ENCODE measurements around the gene TMEM219. TPM values are rescaled to one million over a fixed set of nuclear protein-coding genes. Genes with fewer than 3 reads are reported as not detected.

Gene TMEM219
- total and polyA plus RNA-seq, 9 of the 15 experiments (the other 6 are each of a cell fraction or from before 2014, with no cell fraction given): 35.3 to 62.8 (median 55.5) TPM

DNA sequence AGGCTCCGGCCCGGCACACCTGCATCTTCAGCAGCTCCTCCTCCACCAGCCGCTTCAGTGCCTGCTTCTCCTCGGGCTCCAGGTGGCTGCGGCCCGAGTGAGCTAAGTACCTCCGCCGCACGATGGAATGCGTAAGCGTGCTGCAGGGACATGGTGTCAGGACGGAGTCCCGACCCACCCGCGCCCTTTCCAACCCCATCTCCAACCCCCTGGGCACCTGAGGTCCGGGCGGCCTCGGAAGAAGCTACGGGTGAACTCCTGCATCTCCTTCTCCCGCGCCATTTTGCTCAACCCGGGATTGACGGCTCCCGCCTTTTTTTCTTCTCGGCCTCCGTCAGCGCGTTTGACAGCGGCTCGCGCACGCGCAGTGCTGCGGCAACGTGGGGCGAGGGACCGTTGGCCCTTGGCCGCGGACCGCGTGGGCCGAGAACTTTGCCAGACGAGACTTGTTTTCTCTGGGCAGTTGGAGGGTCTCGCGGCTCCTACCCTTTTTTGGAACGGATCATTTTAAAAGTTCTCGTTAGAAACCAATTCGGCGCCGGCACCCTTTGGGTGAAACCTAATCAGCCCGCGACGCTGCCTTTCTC, 33.5 kb downstream of the TMEM219 start, which contains the start of gene HIRIP3 (continued):
- TF ChIP-seq EP300 (IDR thresholded peaks at IDR 0.05; ENCODE audit: low read length) (no peak), CEBPG (CRISPR knock-in tag; IDR thresholded peaks at IDR 0.05) (no peak), CEBPG (tag; conservative IDR thresholded peaks at IDR 0.05 in 1 of 2, IDR thresholded peaks at IDR 0.05 in 1 of 2) (0 out of 4 replicates have a peak, but pooled peaks of 1 of the 2 experiments have one; percentile 20), KLF16 (IDR thresholded peaks at IDR 0.05) (no peak), PHF20 (IDR thresholded peaks at IDR 0.05; ENCODE audit: partially characterized antibody) (peak; percentile 36), RBM17 (IDR thresholded peaks at IDR 0.05; ENCODE audit: borderline replicate concordance, low read depth, low read length) (no peak), ZSCAN29 (IDR thresholded peaks at IDR 0.05) (no peak), FOXK1 (CRISPR knock-in tag; IDR thresholded peaks at IDR 0.05; ENCODE audit: borderline replicate concordance) (peak; percentile 17; the same call in 1 of the 2 replicates), HSF4 (CRISPR knock-in tag; IDR thresholded peaks at IDR 0.05; ENCODE audit: borderline replicate concordance) (no peak), PRMT5 (CRISPR knock-in tag; IDR thresholded peaks at IDR 0.05) (no peak), BCL6 (CRISPR knock-in tag; IDR thresholded peaks at IDR 0.05) (no peak), ZNF197 (CRISPR knock-in tag; IDR thresholded peaks at IDR 0.05; ENCODE audit: low read depth) (0 out of 2 replicates have a peak, but pooled peaks have one; percentile 31), SRSF7 (optimal IDR thresholded peaks at IDR 0.05; ENCODE audit: low read depth, low read length) (no peak), KAT8 (IDR thresholded peaks at IDR 0.05; ENCODE audit: low read depth) (0 out of 2 replicates have a peak, but pooled peaks have one; percentile 33), KDM4B (IDR thresholded peaks at IDR 0.05; ENCODE audit: borderline replicate concordance in 2 of 2, low read depth in 1 of 2) (0 out of 4 replicates have a peak, but pooled peaks of 1 of the 2 experiments have one; percentile 70), SLC30A9 (CRISPR knock-in tag; IDR thresholded peaks at IDR 0.05) (no peak), FIP1L1 (IDR thresholded peaks at IDR 0.05; ENCODE audit: low read depth, low read length, poor library complexity, severe bottlenecking) (peak; percentile 59), ZNF561 (CRISPR knock-in tag; conservative IDR thresholded peaks at IDR 0.05) (no peak), ZNF75A (CRISPR knock-in tag; IDR thresholded peaks at IDR 0.05) (0 out of 2 replicates have a peak, but pooled peaks have one; percentile 37)
- TF ChIP-seq, protein P1, sequence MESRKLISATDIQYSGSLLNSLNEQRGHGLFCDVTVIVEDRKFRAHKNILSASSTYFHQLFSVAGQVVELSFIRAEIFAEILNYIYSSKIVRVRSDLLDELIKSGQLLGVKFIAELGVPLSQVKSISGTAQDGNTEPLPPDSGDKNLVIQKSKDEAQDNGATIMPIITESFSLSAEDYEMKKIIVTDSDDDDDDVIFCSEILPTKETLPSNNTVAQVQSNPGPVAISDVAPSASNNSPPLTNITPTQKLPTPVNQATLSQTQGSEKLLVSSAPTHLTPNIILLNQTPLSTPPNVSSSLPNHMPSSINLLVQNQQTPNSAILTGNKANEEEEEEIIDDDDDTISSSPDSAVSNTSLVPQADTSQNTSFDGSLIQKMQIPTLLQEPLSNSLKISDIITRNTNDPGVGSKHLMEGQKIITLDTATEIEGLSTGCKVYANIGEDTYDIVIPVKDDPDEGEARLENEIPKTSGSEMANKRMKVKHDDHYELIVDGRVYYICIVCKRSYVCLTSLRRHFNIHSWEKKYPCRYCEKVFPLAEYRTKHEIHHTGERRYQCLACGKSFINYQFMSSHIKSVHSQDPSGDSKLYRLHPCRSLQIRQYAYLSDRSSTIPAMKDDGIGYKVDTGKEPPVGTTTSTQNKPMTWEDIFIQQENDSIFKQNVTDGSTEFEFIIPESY (CRISPR knock-in tag; IDR thresholded peaks at IDR 0.05): peak; percentile 56
- TF ChIP-seq, protein P2, sequence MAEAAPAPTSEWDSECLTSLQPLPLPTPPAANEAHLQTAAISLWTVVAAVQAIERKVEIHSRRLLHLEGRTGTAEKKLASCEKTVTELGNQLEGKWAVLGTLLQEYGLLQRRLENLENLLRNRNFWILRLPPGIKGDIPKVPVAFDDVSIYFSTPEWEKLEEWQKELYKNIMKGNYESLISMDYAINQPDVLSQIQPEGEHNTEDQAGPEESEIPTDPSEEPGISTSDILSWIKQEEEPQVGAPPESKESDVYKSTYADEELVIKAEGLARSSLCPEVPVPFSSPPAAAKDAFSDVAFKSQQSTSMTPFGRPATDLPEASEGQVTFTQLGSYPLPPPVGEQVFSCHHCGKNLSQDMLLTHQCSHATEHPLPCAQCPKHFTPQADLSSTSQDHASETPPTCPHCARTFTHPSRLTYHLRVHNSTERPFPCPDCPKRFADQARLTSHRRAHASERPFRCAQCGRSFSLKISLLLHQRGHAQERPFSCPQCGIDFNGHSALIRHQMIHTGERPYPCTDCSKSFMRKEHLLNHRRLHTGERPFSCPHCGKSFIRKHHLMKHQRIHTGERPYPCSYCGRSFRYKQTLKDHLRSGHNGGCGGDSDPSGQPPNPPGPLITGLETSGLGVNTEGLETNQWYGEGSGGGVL (CRISPR knock-in tag; IDR thresholded peaks at IDR 0.05): no peak
- TF ChIP-seq, protein P3, sequence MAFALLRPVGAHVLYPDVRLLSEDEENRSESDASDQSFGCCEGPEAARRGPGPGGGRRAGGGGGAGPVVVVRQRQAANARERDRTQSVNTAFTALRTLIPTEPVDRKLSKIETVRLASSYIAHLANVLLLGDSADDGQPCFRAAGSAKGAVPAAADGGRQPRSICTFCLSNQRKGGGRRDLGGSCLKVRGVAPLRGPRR (CRISPR knock-in tag; IDR thresholded peaks at IDR 0.05): 0 out of 2 replicates have a peak, but pooled peaks have one; percentile 17
- TF ChIP-seq, protein P4, sequence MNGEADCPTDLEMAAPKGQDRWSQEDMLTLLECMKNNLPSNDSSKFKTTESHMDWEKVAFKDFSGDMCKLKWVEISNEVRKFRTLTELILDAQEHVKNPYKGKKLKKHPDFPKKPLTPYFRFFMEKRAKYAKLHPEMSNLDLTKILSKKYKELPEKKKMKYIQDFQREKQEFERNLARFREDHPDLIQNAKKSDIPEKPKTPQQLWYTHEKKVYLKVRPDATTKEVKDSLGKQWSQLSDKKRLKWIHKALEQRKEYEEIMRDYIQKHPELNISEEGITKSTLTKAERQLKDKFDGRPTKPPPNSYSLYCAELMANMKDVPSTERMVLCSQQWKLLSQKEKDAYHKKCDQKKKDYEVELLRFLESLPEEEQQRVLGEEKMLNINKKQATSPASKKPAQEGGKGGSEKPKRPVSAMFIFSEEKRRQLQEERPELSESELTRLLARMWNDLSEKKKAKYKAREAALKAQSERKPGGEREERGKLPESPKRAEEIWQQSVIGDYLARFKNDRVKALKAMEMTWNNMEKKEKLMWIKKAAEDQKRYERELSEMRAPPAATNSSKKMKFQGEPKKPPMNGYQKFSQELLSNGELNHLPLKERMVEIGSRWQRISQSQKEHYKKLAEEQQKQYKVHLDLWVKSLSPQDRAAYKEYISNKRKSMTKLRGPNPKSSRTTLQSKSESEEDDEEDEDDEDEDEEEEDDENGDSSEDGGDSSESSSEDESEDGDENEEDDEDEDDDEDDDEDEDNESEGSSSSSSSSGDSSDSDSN (IDR thresholded peaks at IDR 0.05; ENCODE audit: borderline replicate concordance in 1 of 2, low read depth in 2 of 2, low read length in 2 of 2): no peak
